Mesendoderm (in vitro differentiated cells): ENCODE data around the gene GALNT1.

Source experiments
- DNase-seq: peaks from one replicate; pipeline ENCODE4 v3.0.0; 2013
- H2AK5ac ChIP-seq: 2 replicates; pipeline ENCODE4 v1.6.1; 2013; ENCODE audit warnings: low read length, inconsistent platforms
- H2BK120ac ChIP-seq: 2 replicates; pipeline ENCODE4 v1.6.1; 2013; ENCODE audit warnings: low read depth, mild to moderate bottlenecking, low read length, moderate library complexity, mixed read lengths
- H2BK15ac ChIP-seq: replicated peaks from 2 replicates; pipeline ENCODE4 v1.6.1; 2013; ENCODE audit warnings: low read depth, mild to moderate bottlenecking, moderate library complexity
- H2BK5ac ChIP-seq: 2 replicates; pipeline ENCODE4 v1.6.1; 2013; ENCODE audit warnings: low read length, inconsistent platforms
- H3K18ac ChIP-seq: 2 replicates; pipeline ENCODE4 v1.6.1; 2013; ENCODE audit warnings: mild to moderate bottlenecking, low read length, mixed read lengths
- H3K23ac ChIP-seq: one replicate; pipeline ENCODE4 v1.6.1; 2013; ENCODE audit warnings: low read length
- H3K27ac ChIP-seq: 2 replicates; pipeline ENCODE4 v1.5.1; 2013; ENCODE audit warnings: low read depth, mild to moderate bottlenecking, inconsistent platforms, low read length, moderate library complexity
- H3K27me3 ChIP-seq: 2 replicates; pipeline ENCODE4 v1.6.1; 2013; ENCODE audit warnings: low read length, control low read depth, mild to moderate bottlenecking, inconsistent platforms; ENCODE audit not compliant: insufficient read depth, poor library complexity
- H3K36me3 ChIP-seq: 2 replicates; pipeline ENCODE4 v1.6.1; 2013; ENCODE audit warnings: low read length, inconsistent platforms; ENCODE audit not compliant: control insufficient read depth, insufficient read depth
- H3K4ac ChIP-seq: one replicate; pipeline ENCODE4 v1.6.1; 2013; ENCODE audit warnings: low read depth, mild to moderate bottlenecking, low read length, moderate library complexity
- H3K4me1 ChIP-seq: 2 replicates; pipeline ENCODE4 v1.6.1; 2013; ENCODE audit warnings: low read depth, low read length, inconsistent platforms; ENCODE audit not compliant: control insufficient read depth
- H3K4me2 ChIP-seq: 2 replicates; pipeline ENCODE4 v1.6.1; 2013; ENCODE audit warnings: low read length
- H3K4me3 ChIP-seq: 2 replicates; pipeline ENCODE4 v1.5.1; 2013; ENCODE audit warnings: mild to moderate bottlenecking, low read length
- H3K56ac ChIP-seq: one replicate; pipeline ENCODE4 v1.6.1; 2013; ENCODE audit warnings: low read length
- H3K79me1 ChIP-seq: 2 replicates; pipeline ENCODE4 v1.6.1; 2013; ENCODE audit warnings: low read length, inconsistent platforms
- H3K79me2 ChIP-seq: 2 replicates; pipeline ENCODE4 v1.6.1; 2013; ENCODE audit warnings: mild to moderate bottlenecking, low read length; ENCODE audit not compliant: control insufficient read depth, insufficient read depth
- H3K9ac ChIP-seq: 2 replicates; pipeline ENCODE4 v1.6.1; 2013; ENCODE audit warnings: low read length, inconsistent platforms
- H4K5ac ChIP-seq: one replicate; pipeline ENCODE4 v1.6.1; 2013; ENCODE audit warnings: low read length
- H4K8ac ChIP-seq: one replicate; pipeline ENCODE4 v1.6.1; 2013; ENCODE audit warnings: low read depth, mild to moderate bottlenecking, control low read depth, low read length, moderate library complexity
- WGBS: extraction: QIAGEN DNeasy Blood & Tissue Kit; methylation state at CpG from one replicate; pipeline ENCODE4 v1.1.7; 2013; ENCODE audit warnings: low lambda C conversion rate, missing lambda C conversion rate; ENCODE audit not compliant: insufficient coverage; ENCODE audit errors: extremely low coverage; 5-methylcytosine and 5-hydroxymethylcytosine counted together

GALNT1 gene

GRCh38 chr18:35642802-35643201 is 61.3 kb downstream of the GALNT1 start:
- no peak overlapping the region for H2BK15ac ChIP-seq
- no peaks in the 10 kb centered on the region for H3K27me3 ChIP-seq
- H3K36me3 ChIP-seq: no peaks in the 10 kb centered on the region
- no peaks in the 10 kb centered on the region for H3K79me2 ChIP-seq
- no peak for DNase-seq
- no peak overlapping the region for H2AK5ac ChIP-seq
- no peak overlapping the region for H4K8ac ChIP-seq
- H2BK120ac ChIP-seq: no peak overlapping the region
- no CpG with 5 or more reads among the region's 4 CpGs for WGBS
- H3K79me1 ChIP-seq: peaks cover 5% of the 10 kb centered on the region
- H3K4ac ChIP-seq: no peak overlapping the region
- H3K9ac ChIP-seq: no peak overlapping the region
- no peak overlapping the region for H3K18ac ChIP-seq
- no peak overlapping the region for H3K27ac ChIP-seq
- H4K5ac ChIP-seq: no peak overlapping the region
- H3K56ac ChIP-seq: no peak overlapping the region
- H3K4me1 ChIP-seq: no peaks in the 10 kb centered on the region
- no peak overlapping the region for H2BK5ac ChIP-seq
- H3K4me3 ChIP-seq: no peak overlapping the region
- no peak overlapping the region for H3K23ac ChIP-seq
- no peak overlapping the region for H3K4me2 ChIP-seq

GRCh38 chr18:35646449-35646848 is 64.9 kb downstream of the GALNT1 start:
- Histone ChIP-seq H3K79me2 (no peaks in the 10 kb centered on the region), H4K8ac (no peak overlapping the region), H3K9ac (no peak overlapping the region), H3K4me3 (no peak overlapping the region), H3K27ac (no peak overlapping the region), H3K18ac (no peak overlapping the region), H2AK5ac (no peak overlapping the region), H3K27me3 (no peaks in the 10 kb centered on the region), H4K5ac (no peak overlapping the region), H3K4me2 (no peak overlapping the region), H3K4ac (no peak overlapping the region), H2BK15ac (no peak overlapping the region), H3K79me1 (peaks cover 5% of the 10 kb centered on the region), H3K36me3 (no peaks in the 10 kb centered on the region), H2BK5ac (no peak overlapping the region), H3K23ac (no peak overlapping the region), H2BK120ac (no peak overlapping the region), H3K56ac (no peak overlapping the region), H3K4me1 (no peaks in the 10 kb centered on the region)
- no peak for DNase-seq

GRCh38 chr18:35653392-35654135 is 72.0 kb downstream of the GALNT1 start:
- Histone ChIP-seq H4K5ac (no peak overlapping the region), H3K4me2 (no peak overlapping the region), H3K23ac (no peak overlapping the region), H2BK15ac (no peak overlapping the region), H2BK120ac (no peak overlapping the region), H3K27me3 (no peaks in the 10 kb centered on the region), H3K27ac (no peak overlapping the region), H3K36me3 (no peaks in the 10 kb centered on the region), H4K8ac (no peak overlapping the region), H3K4me3 (no peak overlapping the region), H3K79me2 (no peaks in the 10 kb centered on the region), H3K4ac (no peak overlapping the region), H3K18ac (no peak overlapping the region), H3K9ac (no peak overlapping the region), H3K4me1 (peaks cover 8% of the 10 kb centered on the region), H3K56ac (no peak overlapping the region), H2AK5ac (no peak overlapping the region), H3K79me1 (peaks cover 9% of the 10 kb centered on the region), H2BK5ac (no peak overlapping the region)
- DNase-seq: no peak
- whole genome bisulfite sequencing: no CpG with 5 or more reads among the region's 4 CpGs

- H3K36me3 ChIP-seq: no peaks in the 10 kb centered on the region
- no peaks in the 10 kb centered on the region for H3K79me2 ChIP-seq
- H4K5ac ChIP-seq: no peak overlapping the region
- H3K9ac ChIP-seq: no peak overlapping the region
- H3K27ac ChIP-seq: no peak overlapping the region
- peak; percentile 62 for DNase-seq
- H3K23ac ChIP-seq: no peak overlapping the region
- peaks cover 8% of the 10 kb centered on the region for H3K4me1 ChIP-seq
- no peak overlapping the region for H2AK5ac ChIP-seq
- H3K4ac ChIP-seq: no peak overlapping the region
- H3K18ac ChIP-seq: no peak overlapping the region
- H2BK120ac ChIP-seq: no peak overlapping the region
- no peak overlapping the region for H3K4me3 ChIP-seq
- H2BK15ac ChIP-seq: no peak overlapping the region
- H4K8ac ChIP-seq: no peak overlapping the region
- no peak overlapping the region for H2BK5ac ChIP-seq
- WGBS: no CpG with 5 or more reads among the region's 4 CpGs
- H3K56ac ChIP-seq: peak overlapping the region; percentile 31
- peaks cover 7% of the 10 kb centered on the region for H3K79me1 ChIP-seq
- no peak overlapping the region for H3K4me2 ChIP-seq
- no peaks in the 10 kb centered on the region for H3K27me3 ChIP-seq
Measured at GRCh38 chr18:35658112-35658511, 76.6 kb downstream of the GALNT1 start.

DNA sequence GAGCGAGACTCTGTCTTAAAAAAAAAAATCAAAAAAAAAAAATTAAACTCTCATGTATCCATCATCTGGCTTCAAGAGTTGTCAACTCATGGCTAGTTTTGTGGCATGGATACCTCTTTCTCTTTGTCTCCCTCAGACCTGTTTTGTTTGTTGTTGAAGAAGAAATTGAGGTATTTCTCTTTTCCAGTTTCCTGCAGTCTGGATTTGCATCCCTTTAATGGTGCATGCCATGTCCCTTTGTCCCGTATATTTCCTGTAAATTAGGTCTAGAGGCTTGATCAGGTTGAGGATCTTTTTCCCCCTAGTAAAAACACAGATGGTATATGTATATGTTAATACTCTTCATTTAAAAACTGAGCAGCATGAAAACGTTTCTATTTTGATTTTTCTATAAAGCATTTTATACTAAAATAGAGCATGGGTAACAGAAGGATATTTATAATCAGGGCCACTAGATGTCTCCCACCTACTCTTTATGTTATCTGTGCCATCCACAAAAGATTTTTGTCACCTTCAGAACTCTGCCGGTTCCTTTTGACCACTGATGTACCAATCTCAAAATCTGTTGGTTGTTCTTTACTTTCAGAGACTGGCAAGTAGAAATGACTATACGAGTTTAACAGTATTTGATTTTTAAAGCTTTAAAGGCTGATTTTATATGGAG is 80.1 kb downstream of the GALNT1 start:
- no peak overlapping the region for H3K4me2 ChIP-seq
- no peak overlapping the region for H4K5ac ChIP-seq
- H3K79me2 ChIP-seq: no peaks in the 10 kb centered on the region
- H3K27me3 ChIP-seq: no peaks in the 10 kb centered on the region
- H2BK15ac ChIP-seq: no peak overlapping the region
- H2BK120ac ChIP-seq: no peak overlapping the region
- H3K27ac ChIP-seq: no peak overlapping the region
- no peak overlapping the region for H3K4me3 ChIP-seq
- H3K56ac ChIP-seq: no peak overlapping the region
- no peaks in the 10 kb centered on the region for H3K36me3 ChIP-seq
- no peak overlapping the region for H3K18ac ChIP-seq
- H2BK5ac ChIP-seq: no peak overlapping the region
- no peak overlapping the region for H3K9ac ChIP-seq
- WGBS: no CpG with 5 or more reads among the region's 5 CpGs
- H3K4me1 ChIP-seq: peaks cover 3% of the 10 kb centered on the region
- peaks cover 4% of the 10 kb centered on the region for H3K79me1 ChIP-seq
- H2AK5ac ChIP-seq: no peak overlapping the region
- no peak overlapping the region for H3K23ac ChIP-seq
- H4K8ac ChIP-seq: no peak overlapping the region
- DNase-seq: peak; percentile 24
- no peak overlapping the region for H3K4ac ChIP-seq
